A673 (cell line): Measurements from ENCODE around the gene HEYL. TPM values are rescaled to one million over a fixed set of nuclear protein-coding genes. Genes with fewer than 3 reads are reported as not detected.
A peak's percentile ranks its signal among the peaks of the same experiment; 100 is the strongest.

ENCODE experiments used
- BruUV-seq: library from RNA; stranded (reverse); fragments of 400-500 nt; replicated peaks from 2 replicates; lab custom pipeline; 2021; lab: Mats Ljungman, UMichigan
- CTCF ChIA-PET: fragments of 300-600 bp; sonication (Branson Sonifier 250); formaldehyde crosslinking; loops from one replicate; lab custom pipeline; 2022; ENCODE audit warnings: antibody characterized with exemption; lab: Charles Lee
- POLR2A ChIA-PET: fragments of 300-600 bp; sonication (Branson Sonifier 250); formaldehyde crosslinking; loops from one replicate; lab custom pipeline; 2022; ENCODE audit warnings: antibody characterized with exemption; ENCODE audit not compliant: low non-redundant PET; lab: Charles Lee
- DNase-seq: peaks from one replicate; pipeline ENCODE4 v3.0.0-alpha.2; 2015; ENCODE audit warnings: low spot score
- H3K27ac ChIP-seq: fragments of 200-600 bp; sonication (generic); 2 replicates; pipeline ENCODE4 v1.5.1; 2016; ENCODE audit warnings: mixed run types, low read depth, mild to moderate bottlenecking, mixed read lengths, antibody characterized with exemption, low read length; ENCODE audit not compliant: poor library complexity, severe bottlenecking
- H3K27me3 ChIP-seq: fragments of 200-600 bp; sonication (generic); replicated peaks from 2 replicates; pipeline ENCODE4 v1.6.1; 2017; ENCODE audit warnings: mixed run types, low read depth, mild to moderate bottlenecking, mixed read lengths, antibody characterized with exemption, low read length; ENCODE audit not compliant: insufficient read depth, poor library complexity
- H3K36me3 ChIP-seq: fragments of 200-600 bp; sonication (generic); 2 replicates; pipeline ENCODE4 v1.6.1; 2016; ENCODE audit warnings: mixed run types, mild to moderate bottlenecking, mixed read lengths, antibody characterized with exemption, low read length; ENCODE audit not compliant: insufficient read depth, poor library complexity, severe bottlenecking
- H3K4me1 ChIP-seq: fragments of 200-600 bp; sonication (generic); 2 replicates; pipeline ENCODE4 v1.6.1; 2017; ENCODE audit warnings: mixed run types, mild to moderate bottlenecking, mixed read lengths, antibody characterized with exemption, low read length; ENCODE audit not compliant: insufficient read depth, poor library complexity, severe bottlenecking
- H3K4me3 ChIP-seq: fragments of 200-600 bp; sonication (generic); 2 replicates; pipeline ENCODE4 v1.5.1; 2016; ENCODE audit warnings: low read depth, mixed run types, mild to moderate bottlenecking, mixed read lengths, low read length; ENCODE audit not compliant: poor library complexity, severe bottlenecking
- H3K9me3 ChIP-seq: fragments of 200-600 bp; sonication (generic); 2 replicates; pipeline ENCODE4 v1.6.1; 2016; ENCODE audit warnings: mixed run types, low read depth, mild to moderate bottlenecking, mixed read lengths, antibody characterized with exemption, low read length; ENCODE audit not compliant: poor library complexity, severe bottlenecking
- EZH2 ChIP-seq: fragments of 200-600 bp; sonication (generic); IDR thresholded peaks from 2 replicates; pipeline ENCODE4 v1.6.1; 2017; ENCODE audit warnings: borderline replicate concordance, low read depth, mild to moderate bottlenecking, mixed read lengths, antibody characterized with exemption, low read length; ENCODE audit not compliant: poor library complexity, severe bottlenecking
- intact Hi-C: fragments of 100-400 bp; cut with micrococcal nuclease; formaldehyde crosslinking; loops from one replicate; pipeline ENCODE4 v1.10.0; 2022; ENCODE audit not compliant: unreplicated experiment
- total RNA-seq: library from RNA; stranded (reverse); gene quantifications from 2 replicates; pipeline ENCODE4 v1.2.3, GENCODE V29; 2021
- TF ChIP-seq, protein P1 (sequence below): fragments of 300-800, 200-600 bp; sonication (generic); conservative IDR thresholded peaks from 2 replicates; pipeline ENCODE4 v1.5.1; 2017; ENCODE audit warnings: low read depth, mild to moderate bottlenecking, antibody characterized with exemption, low read length, moderate library complexity, mixed read lengths

HEYL gene
- total RNA-seq, 1 experiment from 2014 or later, result 0.77 TPM

DNA sequence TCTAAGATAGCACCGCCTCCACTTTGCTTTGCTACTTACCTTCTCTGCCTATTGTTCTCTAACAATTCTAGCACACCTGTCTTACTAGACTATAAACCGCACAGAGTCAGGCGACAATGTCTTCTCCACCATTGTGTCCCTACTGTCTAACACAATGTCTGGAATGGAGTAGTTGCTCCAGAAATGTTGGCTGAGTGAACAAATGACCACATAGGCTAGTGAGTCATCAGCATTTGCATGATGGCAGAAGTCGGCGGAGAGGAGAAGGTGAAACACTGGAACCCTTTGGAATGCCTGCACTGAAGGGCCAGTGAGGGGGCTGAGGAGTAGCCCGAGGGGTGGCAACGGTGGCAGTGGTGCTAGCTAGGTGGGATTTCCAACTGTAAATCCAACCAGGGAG, 48.9 kb downstream of the HEYL start:
- POLR2A ChIA-PET, result no interaction called here
- no peak overlapping the region for H3K4me3 ChIP-seq
- TF ChIP-seq, protein P1, sequence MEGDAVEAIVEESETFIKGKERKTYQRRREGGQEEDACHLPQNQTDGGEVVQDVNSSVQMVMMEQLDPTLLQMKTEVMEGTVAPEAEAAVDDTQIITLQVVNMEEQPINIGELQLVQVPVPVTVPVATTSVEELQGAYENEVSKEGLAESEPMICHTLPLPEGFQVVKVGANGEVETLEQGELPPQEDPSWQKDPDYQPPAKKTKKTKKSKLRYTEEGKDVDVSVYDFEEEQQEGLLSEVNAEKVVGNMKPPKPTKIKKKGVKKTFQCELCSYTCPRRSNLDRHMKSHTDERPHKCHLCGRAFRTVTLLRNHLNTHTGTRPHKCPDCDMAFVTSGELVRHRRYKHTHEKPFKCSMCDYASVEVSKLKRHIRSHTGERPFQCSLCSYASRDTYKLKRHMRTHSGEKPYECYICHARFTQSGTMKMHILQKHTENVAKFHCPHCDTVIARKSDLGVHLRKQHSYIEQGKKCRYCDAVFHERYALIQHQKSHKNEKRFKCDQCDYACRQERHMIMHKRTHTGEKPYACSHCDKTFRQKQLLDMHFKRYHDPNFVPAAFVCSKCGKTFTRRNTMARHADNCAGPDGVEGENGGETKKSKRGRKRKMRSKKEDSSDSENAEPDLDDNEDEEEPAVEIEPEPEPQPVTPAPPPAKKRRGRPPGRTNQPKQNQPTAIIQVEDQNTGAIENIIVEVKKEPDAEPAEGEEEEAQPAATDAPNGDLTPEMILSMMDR, result no peak
- no peak for TF ChIP-seq EZH2
- H3K27me3 ChIP-seq, result no peaks in the 10 kb centered on the region
- no peaks in the 10 kb centered on the region for H3K4me1 ChIP-seq
- BruUV-seq, result no TSS peak
- H3K9me3 ChIP-seq, result no peaks in the 10 kb centered on the region
- no peak overlapping the region for H3K27ac ChIP-seq
- CTCF ChIA-PET, result no interaction called here
- DNase-seq, result no peak
- intact Hi-C loops, result no loop called here
- no peaks in the 10 kb centered on the region for H3K36me3 ChIP-seq

DNA sequence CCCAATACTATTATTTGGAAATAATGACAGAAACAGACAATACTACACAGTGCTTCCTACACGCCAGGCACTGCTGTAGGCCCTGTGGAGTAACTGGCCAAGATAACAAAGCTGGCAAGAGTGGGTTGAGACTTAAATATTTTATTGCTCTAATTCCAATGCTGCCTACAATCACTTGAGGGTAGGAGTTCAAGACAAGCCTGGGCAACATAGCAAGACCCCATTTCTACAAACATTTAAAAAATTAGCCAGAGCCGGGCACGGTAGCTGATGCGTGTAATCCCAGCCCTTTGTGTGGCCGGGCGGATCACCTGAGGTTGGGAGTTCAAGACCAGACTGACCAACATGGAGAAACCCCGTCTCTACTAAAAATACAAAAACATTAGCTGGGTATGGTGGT, 53.5 kb downstream of the HEYL start:
- CTCF ChIA-PET, result interaction anchor here (0.6 kb wide), 1 partner anchor 53 kb away, joined by 3 read pairs; the partner anchor contains the start of gene HEYL
- no TSS peak for BruUV-seq
- no peak for DNase-seq
- no peaks in the 10 kb centered on the region for H3K4me1 ChIP-seq
- H3K4me3 ChIP-seq, result no peak overlapping the region
- H3K9me3 ChIP-seq, result no peaks in the 10 kb centered on the region
- H3K36me3 ChIP-seq, result no peaks in the 10 kb centered on the region
- TF ChIP-seq EZH2, result no peak
- TF ChIP-seq, protein P1, result no peak
- POLR2A ChIA-PET, result no interaction called here
- H3K27ac ChIP-seq, result no peak overlapping the region
- intact Hi-C loops, result no loop called here
- H3K27me3 ChIP-seq, result no peaks in the 10 kb centered on the region

DNA sequence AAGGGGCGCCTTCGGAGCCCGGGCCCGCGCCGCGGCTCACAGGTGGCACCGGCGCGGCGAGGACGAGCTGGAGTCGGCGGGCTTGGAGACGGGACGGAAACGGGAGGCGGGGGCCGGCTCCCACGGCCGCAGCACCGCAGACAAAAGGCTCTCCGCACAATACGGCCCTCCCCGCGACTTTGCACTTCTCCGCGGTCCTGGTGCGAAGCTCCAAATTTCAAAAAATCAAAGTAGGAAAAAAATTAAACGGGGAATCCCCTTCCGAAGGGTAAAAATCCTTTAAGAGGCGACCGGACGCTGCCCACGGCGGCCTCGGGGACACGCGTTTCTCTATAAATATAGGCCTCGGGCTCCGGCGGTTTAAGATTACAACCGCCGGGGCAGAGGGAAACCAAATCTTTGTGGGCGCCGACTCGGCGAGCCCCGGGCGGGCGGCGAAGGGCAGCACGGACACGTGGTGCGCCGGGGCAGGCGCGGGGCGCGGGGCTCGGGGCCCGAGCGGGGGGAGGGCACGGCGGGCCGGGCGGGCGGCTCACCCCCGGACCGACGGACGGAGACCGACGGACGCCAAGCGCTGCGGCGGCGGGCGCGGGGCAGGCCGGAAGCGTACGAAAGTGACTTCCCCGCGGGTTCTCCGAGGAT, 63.3 kb downstream of the HEYL start:
- peaks cover 23% of the 10 kb centered on the region for H3K36me3 ChIP-seq
- intact Hi-C loops, result no loop called here
- H3K9me3 ChIP-seq, result no peaks in the 10 kb centered on the region
- ChIA-PET POLR2A (no interaction called here), CTCF (interaction anchor here (0.8 kb wide), 1 partner anchor 30 kb away, joined by 3 read pairs; no protein-coding TSS in a partner anchor)
- H3K4me1 ChIP-seq, result peaks cover 9% of the 10 kb centered on the region
- H3K27me3 ChIP-seq, result no peaks in the 10 kb centered on the region
- peak; percentile 34 for DNase-seq
- TF ChIP-seq EZH2, result no peak
- TF ChIP-seq, protein P1, result no peak
- TSS peak; percentile 68 for BruUV-seq
- peak overlapping the region; percentile 67 for H3K4me3 ChIP-seq
- H3K27ac ChIP-seq, result peak overlapping the region; percentile 89
